Activated CD4-positive, alpha-beta T cell treated with anti-CD3 and anti-CD28 coated beads for 48 hours (primary cell): Measurements from ENCODE around the gene GOLGA6C.
A peak's percentile ranks its signal among the peaks of the same experiment; 100 is the strongest.
"Not testable (repeated sequence)": the region's sequence is repeated elsewhere in the genome, so short reads cannot be mapped to it uniquely, and the experiment has no call there.

Experiments used
- DNase-seq: peaks from one replicate; pipeline ENCODE4 v3.0.0-alpha.2; 2020

Gene GOLGA6C

GRCh38 chr15:75258620-75259343, 648 bp downstream of the GOLGA6C start:
- DNase-seq: not testable (repeated sequence)

DNA sequence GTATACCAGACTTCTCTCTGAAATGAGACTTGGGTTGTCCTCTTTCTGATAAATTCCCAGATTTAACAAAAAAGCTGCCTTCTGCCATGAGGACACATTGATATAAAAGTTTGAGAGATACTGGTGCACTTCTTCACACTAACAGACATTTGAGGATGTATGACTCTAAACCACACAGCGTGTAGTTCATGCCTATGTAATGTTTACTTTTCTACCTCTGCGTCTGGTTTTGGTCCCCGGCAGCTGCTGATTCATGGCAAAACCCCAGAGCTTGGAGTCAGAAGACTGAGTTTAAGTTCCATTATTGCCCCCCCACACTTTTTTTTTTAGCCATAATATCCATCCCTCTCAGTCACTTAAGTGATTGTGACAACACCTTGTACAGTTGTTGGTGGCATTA, 1.7 kb downstream of the GOLGA6C start:
- DNase-seq: not testable (repeated sequence)

DNA sequence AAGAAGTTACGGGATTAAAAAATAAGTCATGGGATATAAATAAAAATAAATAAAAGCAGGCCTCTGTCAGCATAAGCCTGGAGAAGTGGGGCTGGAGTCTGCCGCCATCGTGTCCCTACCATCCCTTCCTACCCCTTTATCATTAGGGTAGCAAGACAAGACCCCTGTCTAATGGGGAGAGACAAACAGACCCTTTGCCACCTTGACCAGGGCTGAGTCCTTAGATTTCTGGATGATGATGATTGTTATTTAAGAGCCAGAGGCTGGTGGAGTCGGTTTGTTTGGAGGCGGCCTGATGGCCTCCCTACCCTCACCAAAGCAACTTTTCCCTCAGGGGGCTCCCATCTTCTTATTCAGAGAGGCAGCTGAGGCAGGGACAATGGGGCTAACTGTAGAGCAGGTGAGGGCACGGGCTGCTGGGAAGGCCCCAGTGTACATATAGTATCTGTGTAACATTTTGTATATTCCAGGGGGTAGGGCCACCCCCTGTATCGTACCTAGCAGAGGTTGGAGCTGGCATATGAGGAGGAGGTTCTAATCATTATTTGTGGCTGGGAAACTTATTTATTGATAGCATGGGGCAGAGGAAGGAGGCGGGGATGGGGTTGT, 15.7 kb downstream of the GOLGA6C start:
- DNase-seq: not testable (repeated sequence)

DNA sequence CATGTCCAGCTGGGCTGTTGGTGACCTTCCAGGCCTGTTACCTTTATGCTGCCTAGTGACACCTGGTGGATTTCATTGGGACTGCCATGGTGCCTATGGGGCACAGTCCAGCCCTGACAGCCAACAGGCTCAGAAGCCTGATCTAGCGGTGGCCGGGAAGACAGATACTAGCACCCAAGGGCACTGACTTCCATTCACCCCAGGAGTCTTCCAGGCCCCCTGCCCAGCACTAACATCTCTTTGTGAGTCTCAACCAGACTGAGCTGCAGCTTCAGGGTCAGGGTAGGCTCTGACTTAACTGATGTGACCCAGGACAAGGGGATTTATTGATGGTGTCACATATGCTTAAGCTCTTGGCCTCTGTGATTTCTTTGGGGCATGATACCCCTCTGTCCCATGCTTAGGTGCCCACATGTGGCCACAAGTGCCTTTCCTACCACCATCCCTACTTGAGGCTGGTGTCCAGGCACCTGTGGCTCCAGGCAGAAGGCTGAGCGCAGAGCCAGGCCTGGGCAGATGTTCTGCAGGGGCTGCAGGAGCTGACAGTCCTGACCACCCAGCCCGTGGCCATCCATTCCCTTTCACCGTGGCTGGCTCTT, 16.5 kb downstream of the GOLGA6C start:
- DNase-seq: peak; percentile 86

GRCh38 chr15:75275617-75276016, 17.5 kb downstream of the GOLGA6C start:
- DNase-seq: not testable (repeated sequence)

DNA sequence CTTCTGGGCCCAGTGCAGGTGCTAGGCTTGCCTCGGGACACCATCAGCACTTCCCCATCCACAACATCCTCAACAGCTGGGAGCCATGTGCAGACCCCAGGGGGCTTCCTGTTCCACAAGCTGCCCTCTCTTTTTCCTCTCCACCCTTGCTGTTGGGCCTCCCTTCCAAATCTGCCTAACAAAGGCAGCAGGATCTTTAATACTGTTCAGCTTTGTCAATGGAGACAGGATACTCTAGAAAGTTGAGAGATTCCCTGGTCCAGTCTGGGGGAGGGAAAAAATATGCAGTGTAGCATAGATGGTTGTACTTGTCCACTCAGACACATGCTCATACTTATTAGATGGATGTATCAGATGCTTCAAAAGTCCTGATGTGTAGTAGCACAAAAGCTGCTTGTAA, 20.4 kb downstream of the GOLGA6C start:
- not testable (repeated sequence) for DNase-seq

GRCh38 chr15:75282572-75282971, 24.4 kb downstream of the GOLGA6C start, which contains the start of gene GOLGA6D:
Gene GOLGA6D, plus strand, starts transcription at chr15:75282835. Its CDS starts 41 bp downstream, at chr15:75282876.
- not testable (repeated sequence) for DNase-seq

- not testable (repeated sequence) for DNase-seq
Observed at GRCh38 chr15:75284152-75284551, 26.0 kb downstream of the GOLGA6C start.

- not testable (repeated sequence) for DNase-seq
Observed at GRCh38 chr15:75293660-75294059, 35.5 kb downstream of the GOLGA6C start.

- DNase-seq: not testable (repeated sequence)
Observed at GRCh38 chr15:75298541-75299310, 40.6 kb downstream of the GOLGA6C start.

GRCh38 chr15:75299311-75299688, 41.2 kb downstream of the GOLGA6C start:
- DNase-seq: peak; percentile 75

GRCh38 chr15:75300026-75300425, 41.9 kb downstream of the GOLGA6C start:
- not testable (repeated sequence) for DNase-seq

- no peak for DNase-seq
Observed at GRCh38 chr15:75302318-75302717, 44.2 kb downstream of the GOLGA6C start.

- not testable (repeated sequence) for DNase-seq
Observed at GRCh38 chr15:75302753-75303152, 44.6 kb downstream of the GOLGA6C start.

GRCh38 chr15:75306188-75306587, 48.1 kb downstream of the GOLGA6C start:
- DNase-seq: no peak

GRCh38 chr15:75307778-75308390, 49.8 kb downstream of the GOLGA6C start:
- peak; percentile 48 for DNase-seq

- DNase-seq: no peak
Observed at GRCh38 chr15:75309711-75310110, 51.6 kb downstream of the GOLGA6C start.

- not testable (repeated sequence) for DNase-seq
Observed at GRCh38 chr15:75312548-75312947, 54.4 kb downstream of the GOLGA6C start.

GRCh38 chr15:75313116-75313845, 55.1 kb downstream of the GOLGA6C start:
- DNase-seq: no peak

- no peak for DNase-seq
Observed at GRCh38 chr15:75314552-75315290, 56.6 kb downstream of the GOLGA6C start.

GRCh38 chr15:75319231-75319897, 61.2 kb downstream of the GOLGA6C start:
- not testable (repeated sequence) for DNase-seq
